HG02759 (cell line): ENCODE data around the gene CHKA.

Experiments
- ATAC-seq: cut with Tn5 transposase; IDR thresholded peaks from one replicate; pipeline ENCODE4 v1.9.1; 2021; ENCODE audit warnings: mild to moderate bottlenecking, moderate library complexity; ENCODE audit not compliant: unreplicated experiment

Gene CHKA

DNA sequence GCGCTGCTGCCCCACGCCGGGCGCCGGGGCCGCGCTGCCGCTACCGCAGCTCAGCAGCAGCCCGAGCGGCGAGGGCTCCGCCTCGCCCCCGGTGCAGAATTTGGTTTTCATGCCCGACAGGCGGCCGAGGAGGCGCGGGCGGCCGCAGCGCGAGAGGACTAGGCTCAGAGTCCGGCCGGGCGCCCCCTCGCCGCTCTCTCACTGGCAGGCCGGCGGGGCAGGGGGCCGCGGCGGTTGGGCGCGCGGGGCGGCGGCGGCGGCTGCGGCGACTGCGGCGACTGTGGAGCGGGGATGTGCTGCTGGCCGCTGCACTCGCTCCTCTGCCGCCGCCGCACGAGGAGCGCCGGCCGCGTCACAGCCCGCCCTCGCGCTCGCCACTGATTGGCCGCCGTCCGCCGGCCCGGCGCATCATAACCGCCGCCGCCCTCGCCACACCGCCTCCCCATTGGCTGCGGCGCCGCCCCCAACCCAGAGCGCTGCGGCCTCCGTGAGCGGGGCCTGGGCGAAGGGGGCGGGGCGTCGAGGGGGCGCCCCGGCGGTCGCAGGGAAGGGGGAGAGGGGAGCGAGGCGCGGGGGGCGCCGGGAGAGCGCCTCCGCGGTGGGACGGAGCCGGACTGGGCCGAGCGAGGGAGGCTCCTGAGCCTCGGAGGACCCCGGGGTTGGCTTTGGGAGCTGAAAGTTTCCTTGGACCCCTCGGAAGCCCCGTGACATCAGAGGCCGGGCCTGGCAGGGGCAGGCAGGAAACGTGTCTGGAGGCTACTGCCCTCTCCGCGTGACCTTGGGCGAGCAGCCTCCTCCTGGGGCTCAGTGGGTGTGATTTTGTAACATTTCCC is at the start of gene CHKA:
Gene CHKA, minus strand, starts transcription at position 322 of the 833 bp plus-strand sequence. Its CDS starts 211 bp downstream, at position 111.
- peak; percentile 92 for ATAC-seq

DNA sequence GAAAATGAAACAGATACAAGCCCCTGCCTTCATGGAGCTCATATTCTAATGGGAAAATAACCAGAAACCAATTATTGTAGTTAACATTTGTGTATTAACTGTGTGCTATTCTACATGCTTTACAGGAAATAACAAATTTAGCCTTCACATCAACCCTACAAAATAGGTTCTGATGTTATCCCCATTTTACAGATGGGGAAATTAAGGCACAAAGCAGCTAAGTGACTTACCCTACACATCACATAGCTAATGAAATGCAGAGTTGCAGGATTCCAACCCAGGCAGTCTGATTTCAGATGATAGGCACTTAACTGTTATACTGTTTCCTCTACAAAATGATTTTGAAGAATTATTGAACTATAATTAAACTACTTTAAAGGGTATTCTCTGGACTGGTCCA is 48.3 kb upstream of the CHKA start:
- no peak for ATAC-seq

DNA sequence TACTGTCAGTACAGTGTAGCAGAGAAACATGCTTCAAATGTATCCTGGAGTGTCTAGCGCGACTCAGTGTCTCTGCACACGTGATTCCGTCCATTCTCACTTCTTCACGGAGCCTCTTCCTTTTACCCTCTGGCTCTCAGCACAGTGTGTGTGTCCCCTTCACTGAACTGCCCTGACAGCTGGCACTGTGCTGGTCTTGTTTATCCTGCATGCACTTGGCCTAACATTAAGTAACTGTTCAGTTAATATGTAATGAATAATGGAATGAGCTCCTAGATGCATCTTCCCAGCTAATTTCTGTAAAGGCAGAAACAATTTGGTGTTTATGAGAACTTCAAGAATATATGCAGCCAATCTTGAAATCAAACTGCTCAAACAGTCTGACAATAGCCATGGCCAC is 47.5 kb upstream of the CHKA start:
- ATAC-seq = no peak

DNA sequence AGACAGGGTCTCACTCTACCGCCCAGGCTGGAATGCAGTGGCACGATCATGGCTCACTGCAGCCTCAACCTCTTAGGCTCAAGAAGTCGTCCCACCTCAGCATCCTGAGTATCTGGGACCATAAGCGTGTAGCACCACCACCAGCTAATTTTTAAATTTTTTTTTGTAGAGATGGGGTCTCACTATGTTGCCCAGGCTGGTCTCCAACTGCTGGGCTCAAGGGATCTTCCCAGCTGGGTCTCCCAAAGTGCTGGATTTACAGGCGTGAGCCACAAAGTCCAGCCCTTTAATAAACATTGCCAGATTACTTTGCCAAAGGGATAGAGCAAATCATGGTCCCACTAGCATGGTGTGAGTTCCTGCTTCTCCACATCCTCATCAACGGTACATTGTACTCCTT is 46.3 kb upstream of the CHKA start:
- no peak for ATAC-seq

DNA sequence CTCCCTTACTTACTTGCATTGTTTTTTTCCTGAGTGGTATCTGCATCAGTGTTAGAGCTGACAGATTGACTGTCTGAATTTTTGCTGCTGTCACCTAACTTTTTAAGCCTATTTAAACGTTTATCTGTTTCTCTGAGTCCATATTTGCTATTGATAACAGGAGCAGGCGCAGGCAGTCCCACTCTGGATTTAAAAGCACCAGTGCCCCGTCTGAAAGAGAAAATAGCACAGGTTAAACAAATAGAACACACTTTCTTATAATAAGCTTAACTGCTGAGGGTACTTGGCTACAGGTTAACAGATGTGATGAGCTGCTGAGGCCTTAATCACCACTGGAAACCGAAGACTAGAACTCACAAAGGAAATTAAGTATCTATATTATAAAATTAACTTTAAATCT is 45.8 kb upstream of the CHKA start:
- no peak for ATAC-seq

DNA sequence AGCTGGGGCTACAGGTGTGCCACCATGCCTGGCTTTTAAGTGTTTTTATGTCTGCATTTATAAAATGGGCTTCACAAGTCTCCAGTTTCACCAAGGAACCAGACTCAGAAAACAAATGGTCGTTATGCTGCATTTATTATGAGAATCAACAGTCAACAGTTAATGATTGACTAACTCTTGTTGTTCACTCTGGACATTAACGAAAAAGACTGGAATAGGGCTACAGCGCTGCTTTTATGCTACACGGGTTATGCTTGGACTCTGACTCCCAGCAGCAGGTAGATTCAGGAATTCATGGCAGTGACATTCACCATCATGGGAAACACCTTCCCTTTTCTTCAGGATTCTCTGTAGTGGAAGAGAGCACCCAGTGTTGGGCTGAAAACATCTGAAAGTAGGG is 44.4 kb upstream of the CHKA start:
- no peak for ATAC-seq

DNA sequence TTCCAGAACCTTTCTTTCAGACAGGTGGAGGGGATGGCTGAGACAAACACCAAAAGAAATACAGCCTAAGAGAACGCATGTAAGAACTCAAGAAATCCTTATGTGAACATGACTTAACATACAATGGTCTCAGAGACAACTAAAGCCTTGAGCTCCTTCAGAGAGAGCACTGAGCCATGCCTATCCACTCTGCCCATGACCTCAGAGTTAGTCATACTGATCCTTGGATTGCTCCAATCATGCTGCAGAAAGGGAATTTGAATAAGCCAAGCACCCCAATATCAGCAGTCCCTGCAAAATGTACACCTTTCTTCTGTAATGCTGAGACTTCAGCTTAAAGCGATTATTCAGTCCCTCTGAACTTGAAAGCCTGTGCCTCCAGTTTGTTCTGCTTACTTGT is 43.2 kb upstream of the CHKA start:
- no peak for ATAC-seq

DNA sequence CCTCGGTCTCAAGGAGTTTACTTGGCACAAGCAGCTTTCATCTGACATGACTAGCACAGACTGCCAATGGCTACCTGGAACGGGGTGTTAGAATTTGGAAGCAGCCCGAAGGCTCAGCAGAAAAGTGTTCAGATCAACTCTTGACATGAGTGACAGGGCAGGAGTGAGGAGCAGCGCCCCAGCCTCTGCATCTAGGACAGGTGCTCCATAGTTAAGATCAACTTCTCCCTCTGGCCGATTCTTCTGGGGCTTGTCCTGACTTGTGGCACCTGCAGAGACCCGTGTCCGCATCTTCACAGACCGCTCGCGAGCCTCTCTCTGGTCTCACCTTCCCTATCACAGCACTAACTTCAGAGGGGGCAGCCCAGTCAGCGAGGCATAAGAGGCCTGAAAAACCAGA is 42.5 kb upstream of the CHKA start:
- no peak for ATAC-seq

DNA sequence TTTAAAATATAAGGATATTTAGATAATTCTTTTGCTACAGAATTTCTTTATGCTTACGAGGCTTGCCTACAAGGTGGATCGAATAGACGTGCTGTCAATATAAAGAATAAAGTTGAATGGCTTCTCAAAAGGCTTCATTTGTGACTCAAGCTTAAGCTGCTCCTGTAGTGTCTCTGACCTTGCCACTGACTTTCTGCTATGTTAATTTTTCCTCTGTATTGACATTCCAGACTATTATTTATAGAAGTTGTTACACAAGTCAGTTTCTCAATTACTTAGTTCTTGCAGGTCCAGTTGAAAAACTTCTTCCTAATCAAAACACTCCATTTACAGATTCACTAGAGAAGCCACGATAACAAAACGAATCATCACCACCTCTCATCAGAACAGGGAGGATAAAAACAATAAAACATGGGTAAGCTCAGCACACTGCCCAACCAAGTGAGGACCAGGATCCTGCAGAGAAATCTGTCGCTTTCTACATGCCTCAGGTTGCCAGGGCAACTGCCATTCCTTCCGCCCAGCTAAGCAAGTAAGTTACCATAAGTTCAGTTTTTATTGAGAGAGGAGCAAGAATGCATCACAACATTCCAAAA is 39.0 kb upstream of the CHKA start:
- no peak for ATAC-seq

DNA sequence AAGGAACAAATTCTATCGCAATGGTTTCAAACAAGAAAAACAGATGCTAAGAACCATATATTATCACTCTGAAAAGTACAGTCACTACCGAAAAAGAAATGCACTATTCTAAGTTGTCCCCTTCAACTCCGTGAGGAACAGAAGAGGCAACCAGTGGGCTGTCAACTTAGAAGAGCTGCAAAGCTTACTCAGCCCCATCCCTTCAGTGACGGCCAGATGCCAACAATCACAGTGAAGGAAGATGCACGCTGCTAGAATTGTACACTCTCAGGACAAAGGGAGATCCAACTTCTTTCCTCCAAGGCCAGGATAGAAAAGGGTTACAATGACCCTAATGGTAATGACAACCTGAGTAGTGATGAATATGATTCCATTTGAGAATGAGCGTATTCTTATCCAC is 38.5 kb upstream of the CHKA start:
- ATAC-seq = no peak

DNA sequence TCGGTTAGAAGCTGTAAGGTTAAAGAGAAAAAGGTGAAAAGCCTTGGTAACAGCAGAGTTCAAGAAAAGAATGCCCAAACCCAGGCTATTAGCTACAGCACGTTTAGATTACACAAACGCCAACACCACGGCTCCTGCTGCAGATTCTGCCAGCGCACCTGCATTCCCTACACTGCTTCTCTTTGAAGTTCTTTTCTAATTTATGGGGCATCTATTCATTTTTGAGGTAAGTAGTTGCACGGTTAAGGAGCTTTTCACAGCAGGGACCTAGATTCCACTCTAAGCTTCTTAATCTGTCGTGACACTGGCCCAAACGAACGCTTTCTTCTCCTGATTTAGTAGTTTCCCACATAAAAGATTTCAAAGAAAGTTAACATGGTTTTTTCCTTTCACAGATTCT is 38.0 kb upstream of the CHKA start:
- no peak for ATAC-seq

DNA sequence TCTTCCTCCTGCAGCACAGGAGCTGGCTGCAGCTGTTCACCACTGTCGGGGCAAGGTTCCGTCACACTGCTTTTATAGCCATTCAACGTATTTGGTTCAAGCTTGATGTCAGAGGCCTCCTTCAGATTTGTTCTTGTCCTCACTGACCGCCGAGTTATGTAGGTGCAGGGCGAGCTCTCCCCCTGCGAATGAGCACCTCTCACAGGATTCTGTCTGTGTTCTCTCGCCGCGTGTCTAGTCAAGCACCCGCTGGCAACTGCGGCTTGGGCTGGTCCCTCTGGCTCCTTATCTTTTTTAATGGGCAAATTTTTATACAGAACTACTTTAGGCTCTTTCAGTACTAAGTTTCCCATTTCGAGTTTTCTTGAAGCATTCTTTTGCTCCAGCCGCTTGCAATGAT is 37.4 kb upstream of the CHKA start:
- ATAC-seq = no peak

DNA sequence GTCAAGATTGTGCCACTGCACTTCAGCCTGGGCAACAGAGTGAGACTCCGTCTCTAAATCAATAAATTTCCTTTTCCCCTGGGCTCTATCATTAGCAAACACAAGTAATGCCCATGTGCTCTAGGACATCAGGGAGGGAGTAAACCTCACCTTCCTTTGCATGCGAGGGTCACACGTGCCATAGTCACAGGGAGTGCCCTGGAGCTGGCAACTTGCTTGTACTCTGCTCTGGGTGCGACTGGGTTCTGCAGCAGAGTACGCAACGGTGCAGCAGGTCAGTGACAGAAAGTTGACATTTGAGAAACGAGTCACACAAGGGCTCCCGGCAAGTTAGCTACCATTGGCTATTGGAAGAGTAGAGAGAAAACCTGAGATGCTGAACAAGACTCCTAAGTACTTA is 32.6 kb upstream of the CHKA start:
- ATAC-seq = no peak

DNA sequence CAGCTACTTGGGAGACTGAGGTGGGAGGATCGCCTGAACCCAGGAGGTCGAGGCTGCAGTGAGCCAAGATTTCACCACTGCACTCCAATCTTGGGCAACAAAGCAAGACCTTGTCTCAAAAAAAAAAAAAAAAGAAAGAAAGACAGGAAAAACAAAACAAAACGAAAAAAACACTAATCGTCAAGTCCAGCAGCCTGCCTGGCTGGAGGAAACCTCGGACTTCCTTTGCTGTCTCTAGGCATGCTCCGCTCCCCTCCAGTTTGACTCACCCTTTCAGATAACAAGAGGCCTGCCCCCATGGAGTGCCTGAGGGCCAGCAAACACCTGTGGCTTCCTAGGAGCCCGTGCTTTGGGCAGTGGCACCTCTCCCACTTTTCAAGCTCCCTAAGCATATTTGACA is 28.8 kb upstream of the CHKA start:
- ATAC-seq = no peak

DNA sequence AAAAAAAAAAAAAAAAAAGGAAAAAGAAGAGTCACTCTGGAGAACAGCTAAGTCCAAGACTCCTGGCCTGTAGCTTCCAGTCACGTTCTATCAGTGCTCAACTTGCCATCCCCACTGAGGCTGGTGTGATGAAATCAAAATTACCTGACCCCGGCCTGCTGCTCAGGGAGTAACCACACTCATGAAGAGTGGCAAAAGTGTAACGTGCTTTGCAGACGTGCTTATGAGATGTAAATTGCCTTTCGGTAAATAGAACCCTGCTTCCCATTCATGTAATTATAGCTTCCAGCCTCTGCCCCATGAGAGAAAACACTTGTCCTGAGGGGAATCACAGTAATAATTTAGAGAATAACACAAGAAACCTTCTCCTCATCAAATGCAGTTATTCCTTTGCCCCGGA is 28.2 kb upstream of the CHKA start:
- no peak for ATAC-seq

DNA sequence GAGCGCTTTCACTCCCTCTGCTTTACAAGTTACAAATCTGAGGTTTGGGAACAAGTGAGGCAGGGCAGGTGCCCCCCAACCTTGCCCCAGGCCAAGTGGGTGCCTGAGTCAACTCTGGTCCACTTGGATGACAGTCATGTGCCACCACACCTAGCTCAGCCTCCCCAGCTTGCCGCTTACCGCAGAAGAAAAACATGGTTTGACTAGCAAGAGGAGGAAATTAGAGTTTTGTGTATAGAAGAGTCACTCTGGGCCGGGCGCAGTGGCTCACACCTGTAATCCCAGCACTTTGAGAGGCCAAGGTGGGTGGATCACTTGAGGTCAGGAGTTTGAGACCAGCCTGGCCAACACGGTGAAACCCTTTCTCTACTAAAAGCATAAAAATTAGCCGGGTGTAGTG is 27.7 kb upstream of the CHKA start:
- ATAC-seq = no peak

DNA sequence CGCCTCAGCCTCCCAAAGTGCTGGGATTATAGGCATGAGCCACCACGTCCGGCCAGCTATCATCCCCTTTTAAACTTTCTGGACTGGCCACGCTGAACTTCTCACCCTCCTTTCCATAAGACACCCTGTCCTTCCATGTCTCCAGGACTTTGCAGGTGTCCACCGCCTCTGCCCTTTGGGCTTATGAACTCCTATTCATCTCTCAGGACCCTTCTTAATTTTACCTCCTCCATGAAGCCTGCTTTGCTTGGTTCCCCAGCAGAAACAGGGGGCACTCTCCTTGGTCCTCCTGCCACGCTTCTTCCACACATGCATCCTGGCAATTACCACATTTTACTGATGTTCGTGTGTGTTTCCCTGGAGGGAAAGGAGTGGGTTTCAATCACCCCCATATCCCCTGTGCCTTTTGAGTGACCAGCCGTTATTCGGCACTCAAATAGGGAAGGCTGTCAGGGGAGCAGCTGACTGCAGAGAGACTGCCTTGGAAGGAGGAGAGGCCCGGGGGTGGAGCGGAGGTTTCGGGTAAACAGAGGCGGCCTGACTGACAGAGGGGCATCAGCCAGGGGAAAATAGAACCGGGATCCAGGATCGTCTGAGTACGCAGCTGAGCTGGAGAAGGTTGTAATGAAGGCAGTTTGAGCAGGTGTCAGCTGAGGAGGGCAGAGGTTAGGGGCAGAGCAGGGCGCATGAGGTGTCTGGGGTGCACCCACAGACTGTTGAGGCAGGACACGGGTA is 27.1 kb upstream of the CHKA start:
- no peak for ATAC-seq

DNA sequence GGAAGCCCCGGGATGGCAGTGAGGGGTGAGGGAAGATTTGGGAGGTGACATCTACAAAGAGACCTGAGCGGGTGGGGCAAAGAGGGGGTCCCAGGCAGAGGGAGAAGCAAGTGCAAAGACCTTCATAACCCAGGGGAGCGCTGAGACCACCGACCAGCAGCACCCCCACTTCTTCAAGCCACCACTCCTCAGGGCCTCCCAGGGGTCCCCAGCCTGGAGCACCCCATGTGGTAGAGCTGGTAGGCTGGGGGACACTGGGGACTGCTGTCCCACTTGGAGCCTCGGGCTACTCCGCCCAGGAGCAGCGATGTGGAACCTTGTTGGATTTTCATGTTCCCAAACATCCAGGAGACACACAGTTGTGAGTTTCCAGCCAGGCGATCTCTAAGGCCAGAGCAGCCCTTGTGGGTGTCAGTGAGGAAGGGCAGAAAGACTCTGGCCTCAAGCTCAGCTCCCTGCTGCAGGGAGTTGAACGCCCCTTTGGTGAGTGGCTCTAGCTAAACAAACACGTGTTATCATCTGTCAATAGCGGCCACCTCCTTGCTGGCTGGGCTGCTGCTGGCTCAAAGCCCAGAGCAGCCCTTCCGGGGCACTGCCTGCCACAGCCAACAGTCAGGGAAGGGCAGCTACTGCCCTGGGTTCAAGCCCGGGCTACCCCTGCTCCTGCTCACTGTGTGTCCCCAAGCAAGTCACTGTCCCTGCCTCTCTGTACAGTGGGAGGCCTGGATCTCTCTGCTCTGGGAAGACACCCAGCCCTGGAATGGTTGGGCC is 25.7 kb upstream of the CHKA start:
- no peak for ATAC-seq

DNA sequence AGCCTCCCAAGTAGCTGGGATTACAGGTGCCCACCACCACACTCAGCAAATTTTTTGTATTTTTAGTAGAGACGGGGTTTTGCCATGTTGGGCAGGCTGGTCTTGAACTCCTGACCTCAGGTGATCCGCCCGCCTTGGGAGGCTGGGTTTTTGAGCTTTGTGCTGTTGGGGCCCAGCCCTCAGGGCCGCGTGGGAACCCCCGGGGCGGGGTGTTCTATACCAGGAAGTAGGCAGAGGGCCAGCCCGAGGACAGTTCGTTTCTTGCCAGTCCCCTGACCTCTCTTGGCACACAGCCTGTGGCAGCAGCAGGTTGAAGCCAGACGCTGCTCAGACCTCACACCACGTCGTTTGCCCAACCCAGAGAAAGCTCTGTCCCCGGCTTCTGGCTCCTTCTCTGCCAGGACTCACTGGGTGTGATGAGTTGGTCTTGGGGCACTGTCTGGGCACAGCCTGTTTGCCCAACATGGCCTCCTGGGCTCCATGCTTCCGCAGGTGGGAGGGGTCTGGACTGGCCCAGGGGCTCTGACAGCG is 24.9 kb upstream of the CHKA start:
- no peak for ATAC-seq

DNA sequence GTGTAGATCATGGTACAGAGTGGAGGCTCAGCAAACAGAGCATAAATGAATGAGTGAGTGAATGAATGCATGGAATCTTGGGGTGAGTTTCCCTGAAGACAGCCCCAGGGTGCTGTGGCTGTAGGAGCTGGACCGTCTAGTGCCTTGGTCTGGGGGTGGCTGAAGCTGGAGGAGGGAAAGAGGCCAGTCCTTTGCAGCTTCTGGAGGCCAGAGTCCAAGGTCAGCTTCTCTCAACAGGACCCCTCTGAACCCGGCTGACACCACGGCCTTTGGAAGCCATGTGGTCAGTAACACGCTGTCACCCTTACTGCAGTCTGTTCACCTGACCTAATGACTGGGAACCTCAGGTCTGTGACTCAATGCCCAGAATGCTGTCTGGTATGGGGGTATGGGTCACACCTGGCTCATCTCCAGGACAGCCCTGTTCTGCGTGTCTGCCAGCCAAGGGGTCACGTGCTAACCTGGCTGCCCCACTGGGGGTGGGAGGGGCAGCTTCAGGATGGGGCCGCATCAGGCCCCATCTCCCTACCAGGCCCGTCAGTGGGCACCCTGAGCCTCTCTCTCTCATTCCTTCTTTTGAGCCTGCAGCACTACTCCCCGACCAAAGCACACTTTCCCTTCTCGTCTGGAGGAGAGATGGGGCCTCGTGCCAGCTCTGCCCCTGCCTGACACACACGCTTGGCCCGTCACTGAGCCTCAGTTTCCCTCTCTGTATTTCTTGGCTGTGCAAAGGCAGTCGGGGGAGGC is 24.1 kb upstream of the CHKA start:
- no peak for ATAC-seq
